ENCODE measurements around the gene ELL.
"Not testable (repeated sequence)": the region's sequence is repeated elsewhere in the genome, so short reads cannot be mapped to it uniquely, and the experiment has no call there.

ELL gene

GRCh38 chr19:18418483-18419194 lies 103.2 kb downstream of the ELL start:
- DNase-seq = peak; percentile 38

GRCh38 chr19:18418029-18418482 lies 103.8 kb downstream of the ELL start:
- DNase-seq = peak; percentile 42

- DNase-seq = peak; percentile 83
Measured at GRCh38 chr19:18417250-18418028, 104.4 kb downstream of the ELL start.

- peak; percentile 87 for DNase-seq
Measured at GRCh38 chr19:18416778-18417249, 105.1 kb downstream of the ELL start.

- DNase-seq = no peak
Measured at GRCh38 chr19:18415178-18415867, 106.5 kb downstream of the ELL start.

GRCh38 chr19:18414504-18415177 lies 107.2 kb downstream of the ELL start:
- peak; percentile 76 for DNase-seq

GRCh38 chr19:18412610-18413239 lies 109.1 kb downstream of the ELL start:
- no peak for DNase-seq

GRCh38 chr19:18408053-18408476 lies 113.8 kb downstream of the ELL start:
- DNase-seq = peak; percentile 62

GRCh38 chr19:18406749-18407148 lies 115.1 kb downstream of the ELL start:
- DNase-seq = no peak

- not testable (repeated sequence) for DNase-seq
Measured at GRCh38 chr19:18405754-18406153, 116.1 kb downstream of the ELL start.

- DNase-seq = not testable (repeated sequence)
Measured at GRCh38 chr19:18402455-18403248, 119.2 kb downstream of the ELL start.

GRCh38 chr19:18401580-18402112 lies 120.2 kb downstream of the ELL start:
- peak; percentile 94 for DNase-seq

- peak; percentile 91 for DNase-seq
Measured at GRCh38 chr19:18399008-18399407, 122.9 kb downstream of the ELL start.

- peak; percentile 74 for DNase-seq
Measured at GRCh38 chr19:18397242-18398202, 124.3 kb downstream of the ELL start, which contains the start of gene LRRC25. Gene LRRC25 (minus strand): TSS chr19:18397622. CDS start chr19:18396963, 659 bp downstream.

- DNase-seq = no peak
Measured at GRCh38 chr19:18396471-18397241, 125.2 kb downstream of the ELL start.

GRCh38 chr19:18393836-18394235 lies 128.0 kb downstream of the ELL start:
- DNase-seq = no peak

GRCh38 chr19:18392926-18393325 lies 128.9 kb downstream of the ELL start:
- no peak for DNase-seq

Measured in RPMI8226 (cell line).